Measurements from ENCODE around the gene DDX42. TPM values are rescaled to one million over a fixed set of nuclear protein-coding genes. Genes with fewer than 3 reads are reported as not detected.
A peak's percentile ranks its signal among the peaks of the same experiment; 100 is the strongest.

Gene DDX42
- total and polyA plus RNA-seq, 9 of the 15 experiments (the other 6 are each of a cell fraction or from before 2014, with no cell fraction given): 16.5 to 149 (median 87.6) TPM

- ChIA-PET POLR2A (interaction anchor here (0.7 to 1.5 kb wide), 2 partner anchors 9 to 10 kb away, joined by 3 to 4 read pairs; no protein-coding TSS in a partner anchor), CTCF (ENCODE audit: low intra/inter-chr PET ratio) (no interaction called here)
- TF ChIP-seq ZNF511 (CRISPR knock-in tag; IDR thresholded peaks at IDR 0.05) (no peak), NBN (IDR thresholded peaks at IDR 0.05; ENCODE audit: low read depth) (no peak), HDAC8 (tag; IDR thresholded peaks at IDR 0.05) (no peak), ZNF785 (CRISPR knock-in tag; IDR thresholded peaks at IDR 0.05) (no peak), E2F1 (CRISPR knock-in tag; IDR thresholded peaks at IDR 0.05) (no peak), SIN3A (IDR thresholded peaks at IDR 0.05; ENCODE audit: borderline replicate concordance in 2 of 2, control insufficient read depth in 1 of 2, low read depth in 2 of 2, low read length in 2 of 2) (no peak), IRF9 (tag; IDR thresholded peaks at IDR 0.05) (no peak), SRSF3 (IDR thresholded peaks at IDR 0.05; ENCODE audit: insufficient read depth, low read length) (no peak), POLR3A (IDR thresholded peaks at IDR 0.05; ENCODE audit: borderline replicate concordance, extremely low read depth, insufficient read depth, insufficient read length) (no peak), ERF (CRISPR knock-in tag; IDR thresholded peaks at IDR 0.05) (no peak), CREB3L1 (IDR thresholded peaks at IDR 0.05; ENCODE audit: borderline replicate concordance, low read depth) (no peak), ZNF316 (IDR thresholded peaks at IDR 0.05) (no peak), ZNF644 (tag; IDR thresholded peaks at IDR 0.05; ENCODE audit: low read depth) (no peak), SMARCC2 (IDR thresholded peaks at IDR 0.05; ENCODE audit: low read depth) (no peak), SMARCB1 (IDR thresholded peaks at IDR 0.05; ENCODE audit: insufficient read length, low read depth) (no peak), RFX5 (IDR thresholded peaks at IDR 0.05; ENCODE audit: low read depth, low read length) (no peak)
- DNase-seq (ENCODE audit: extremely low read depth in 1 of 4, low spot score in 3 of 4) (no peak), FAIRE-seq (no peak), ATAC-seq (no peak)
- 74% methylated on average over 8 of the region's 8 CpGs for WGBS (ENCODE audit: insufficient coverage, low coverage, missing lambda C conversion rate)
- Histone ChIP-seq H3K4me2 (ENCODE audit: insufficient read depth, low read length) (no peak overlapping the region), H3K79me2 (ENCODE audit: control insufficient read depth, insufficient read depth, low read length) (0 out of 3 replicates have a peak, but pooled peaks cover 6% of the 10 kb centered on the region), H4K20me1 (replicated peaks; ENCODE audit: control insufficient read depth, insufficient read depth, low read length) (no peaks in the 10 kb centered on the region), H3K27me3 (ENCODE audit: control insufficient read depth in 2 of 2, insufficient read depth in 2 of 2, low read length in 2 of 2) (no peaks in the 10 kb centered on the region), H3K36me3 (ENCODE audit: control insufficient read depth, insufficient read depth, low read length) (peaks cover 85% of the 10 kb centered on the region), H3K4me3 (no peak overlapping the region), H3K9me1 (ENCODE audit: control insufficient read depth, insufficient read depth, low read length) (no peaks in the 10 kb centered on the region), H3K9me3 (replicated peaks; ENCODE audit: control insufficient read depth, insufficient read depth, low read depth, low read length) (no peaks in the 10 kb centered on the region), H3K4me1 (replicated peaks in 1 of 2; ENCODE audit: control insufficient read depth in 2 of 2, insufficient read depth in 2 of 2, low read length in 2 of 2) (no peaks in the 10 kb centered on the region), H3K27ac (ENCODE audit: extremely low read depth, low read depth, low read length) (peak overlapping the region; percentile 2; the same call in 1 of the 3 replicates), H3K9ac (ENCODE audit: insufficient read depth in 1 of 2, low read depth in 2 of 2, low read length in 2 of 2) (no peak overlapping the region), H2AFZ (ENCODE audit: low read depth, low read length) (no peak overlapping the region)
- in situ Hi-C loops (cut with MboI) (no loop called here), intact Hi-C loops (cut with micrococcal nuclease) (no loop called here)
- no TSS peak for BruUV-seq (replicated peaks)
Observed at GRCh38 chr17:63751806-63752205, 22.2 kb upstream of the DDX42 start.
